Glomerular endothelial cell (primary cell): ENCODE results near the gene EPB41L2. TPM values are rescaled to one million over a fixed set of nuclear protein-coding genes. Genes with fewer than 3 reads are reported as not detected.
"Not testable (repeated sequence)": the region's sequence is repeated elsewhere in the genome, so short reads cannot be mapped to it uniquely, and the experiment has no call there.

Experiments used
- DNase-seq: peaks from one replicate; pipeline ENCODE4 v3.0.0-alpha.2; 2011; ENCODE audit warnings: low read depth, low spot score; ENCODE audit errors: extremely low read depth
- total RNA-seq: library from RNA; depleted of rRNA; stranded (reverse); fragments of >200 nt; gene quantifications from 2 replicates; pipeline ENCODE4 v1.2.3, GENCODE V29; 2015

The EPB41L2 gene
- total RNA-seq, 1 donor from 2014 or later, result 91.5 TPM

GRCh38 chr6:130922922-130923321 is 140.1 kb downstream of the EPB41L2 start:
- DNase-seq, result no peak

DNA sequence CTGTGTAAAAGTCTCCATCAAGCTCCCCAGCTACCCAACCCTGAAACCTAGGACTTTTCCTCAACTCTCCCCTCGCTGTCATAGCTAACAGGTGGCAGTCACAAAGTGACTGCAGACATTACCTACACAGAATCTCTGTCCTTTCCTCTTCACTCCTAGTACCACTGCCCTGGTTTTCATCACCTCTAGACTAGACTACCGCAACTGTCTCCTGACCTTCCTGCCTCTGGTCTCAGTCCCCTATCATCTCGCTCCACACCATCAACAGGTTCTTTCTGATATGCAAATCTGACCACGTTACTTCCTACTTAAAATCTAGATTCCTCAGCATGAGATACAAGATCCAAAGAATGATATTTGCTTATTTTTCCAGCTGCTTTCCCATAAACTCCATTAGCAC is 142.1 kb downstream of the EPB41L2 start:
- DNase-seq, result no peak

DNA sequence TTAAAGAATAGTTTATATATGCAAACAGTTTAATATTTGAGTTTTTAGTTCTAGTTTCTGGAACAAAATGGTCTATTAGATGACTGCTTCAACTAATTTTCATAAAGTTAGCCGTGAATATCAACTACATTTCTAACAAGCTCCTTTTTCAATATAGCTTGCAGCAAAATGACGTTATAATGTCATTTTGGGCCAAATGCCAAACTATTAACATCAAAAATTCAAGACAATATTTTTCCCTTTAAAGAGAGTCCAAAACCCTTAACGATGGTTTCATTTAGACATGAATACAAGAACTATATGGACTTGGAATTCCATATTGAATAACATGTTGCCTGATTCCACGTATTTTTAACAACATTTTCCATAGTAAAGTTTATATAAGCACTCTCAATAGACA is 144.9 kb downstream of the EPB41L2 start:
- DNase-seq, result no peak

DNA sequence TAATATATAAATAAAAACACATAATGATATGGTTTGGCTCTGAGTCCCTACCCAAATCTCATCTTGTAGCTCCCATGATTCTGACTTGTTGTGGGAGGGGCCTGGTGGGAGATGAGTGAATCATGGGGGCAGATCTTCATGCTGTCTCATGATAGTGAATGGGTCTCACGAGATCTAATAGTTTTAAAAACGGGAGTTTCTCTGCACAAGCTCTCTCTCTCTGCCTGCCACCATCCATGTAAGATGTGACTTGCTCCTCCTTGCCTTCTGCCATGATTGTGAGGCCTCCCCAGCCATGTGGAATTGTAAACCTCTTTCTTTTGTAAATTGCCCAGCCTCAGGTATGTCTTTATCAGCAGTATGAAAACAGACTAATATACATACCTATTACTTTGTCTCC is 147.4 kb downstream of the EPB41L2 start:
- DNase-seq, result not testable (repeated sequence)

DNA sequence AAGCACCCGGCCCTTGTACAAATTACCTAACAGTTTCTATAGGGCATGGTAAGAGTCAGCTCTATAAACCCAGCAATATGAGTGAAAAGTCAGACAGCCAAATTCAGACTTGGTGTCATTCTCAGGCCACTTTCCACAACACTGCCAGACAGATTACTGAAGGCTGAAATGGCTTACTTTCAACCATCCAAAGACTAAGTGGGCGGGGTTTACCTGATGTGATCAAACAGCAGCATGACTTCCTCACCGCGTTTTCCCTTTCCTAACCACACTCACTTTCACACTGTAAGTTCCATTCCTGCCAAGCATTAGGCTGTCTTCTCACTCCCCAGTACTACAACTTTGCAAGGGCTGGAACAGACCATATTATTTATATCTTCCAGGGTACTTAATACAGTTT is 149.9 kb downstream of the EPB41L2 start:
- DNase-seq, result no peak

DNA sequence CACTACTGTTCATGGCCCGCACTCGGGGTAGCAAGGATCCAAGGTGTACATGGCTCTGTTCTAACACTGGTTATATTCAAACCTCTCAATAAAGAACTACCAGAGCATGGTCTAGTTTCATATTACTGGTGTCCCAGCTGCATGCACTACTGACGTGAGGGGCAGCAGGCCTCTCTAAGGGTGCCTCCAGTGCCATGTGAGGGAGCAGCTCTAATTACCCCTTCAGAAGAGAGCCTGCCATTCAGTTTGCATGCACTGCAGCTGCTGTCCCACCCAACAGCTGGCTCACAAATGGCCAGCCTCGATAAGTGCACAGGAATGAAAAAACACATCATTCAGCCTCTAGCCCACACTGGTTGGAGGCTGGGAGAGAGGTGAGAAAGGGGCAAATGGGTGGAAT is 150.6 kb downstream of the EPB41L2 start:
- no peak for DNase-seq

- no peak for DNase-seq
Observed at GRCh38 chr6:130908958-130909357, 154.1 kb downstream of the EPB41L2 start.

GRCh38 chr6:130908188-130908587 is 154.9 kb downstream of the EPB41L2 start:
- no peak for DNase-seq

GRCh38 chr6:130907687-130908086 is 155.4 kb downstream of the EPB41L2 start:
- no peak for DNase-seq

DNA sequence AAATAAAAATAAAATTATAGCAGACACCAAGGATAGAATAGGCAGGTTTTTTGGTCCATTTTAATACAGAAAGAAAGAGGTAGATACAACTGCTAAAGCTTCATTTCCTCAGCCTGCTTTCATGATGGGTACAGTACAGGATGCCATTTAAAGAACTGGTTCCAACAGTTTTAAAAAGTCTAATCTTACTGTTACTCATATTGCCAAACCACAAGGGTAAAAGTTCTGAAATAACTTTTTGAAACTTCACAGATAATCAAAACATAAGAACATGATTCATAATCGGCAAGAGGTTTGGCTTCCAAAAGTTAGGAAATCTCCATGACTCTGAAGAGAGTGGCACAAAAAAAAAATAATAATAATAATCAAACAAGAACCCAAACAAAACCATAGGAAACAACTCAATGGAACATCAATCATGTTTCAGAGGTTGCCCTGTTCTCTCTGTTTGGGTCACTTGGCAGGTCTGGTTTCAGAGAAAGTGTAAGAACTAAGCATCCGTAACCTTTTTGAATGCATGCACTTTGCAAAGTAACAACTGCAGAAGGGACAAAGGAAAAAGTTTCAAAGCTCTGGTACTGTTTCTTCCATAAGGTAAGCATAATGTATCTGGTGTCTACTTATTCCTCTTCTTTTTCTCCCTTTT is 156.2 kb downstream of the EPB41L2 start:
- no peak for DNase-seq

- no peak for DNase-seq
Observed at GRCh38 chr6:130903602-130904001, 159.4 kb downstream of the EPB41L2 start.

DNA sequence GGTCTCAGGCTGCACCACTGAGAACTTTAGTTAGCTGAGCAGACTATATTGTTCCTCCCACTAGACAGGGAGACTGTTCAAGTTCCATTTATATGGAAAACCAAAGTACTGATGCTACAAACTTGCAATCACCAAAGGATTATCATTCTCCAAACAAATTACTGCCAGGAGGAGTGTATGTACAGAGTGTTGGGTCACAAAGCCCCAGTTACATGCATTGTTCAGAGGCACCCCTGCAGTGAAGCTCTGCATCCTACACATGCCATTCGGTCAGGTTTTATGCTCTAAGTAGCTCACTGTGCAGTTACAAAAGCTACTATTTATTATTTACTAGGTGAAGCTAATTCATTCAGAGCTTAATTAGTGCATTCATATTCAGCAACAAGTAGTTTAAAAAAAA is 160.0 kb downstream of the EPB41L2 start:
- DNase-seq, result no peak

DNA sequence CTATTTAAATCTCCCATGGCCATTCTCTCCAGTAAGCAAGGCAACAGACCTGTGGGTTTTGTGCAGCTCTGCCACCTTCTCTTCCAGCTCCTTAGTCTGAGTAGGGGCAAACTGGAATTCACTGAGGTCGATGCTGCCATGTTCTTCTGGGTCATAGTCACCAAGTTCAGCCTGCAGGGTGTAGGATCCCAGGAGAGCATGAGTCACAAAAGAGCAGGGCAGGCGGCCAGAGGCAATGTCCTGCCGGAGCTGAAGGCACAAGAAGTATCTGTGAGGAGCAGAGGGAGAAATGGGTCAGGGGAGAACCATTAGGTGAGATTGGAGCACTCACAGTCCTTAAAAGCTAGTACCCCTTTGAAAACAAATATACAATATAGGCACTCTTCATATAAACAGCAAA is 162.1 kb downstream of the EPB41L2 start:
- no peak for DNase-seq

DNA sequence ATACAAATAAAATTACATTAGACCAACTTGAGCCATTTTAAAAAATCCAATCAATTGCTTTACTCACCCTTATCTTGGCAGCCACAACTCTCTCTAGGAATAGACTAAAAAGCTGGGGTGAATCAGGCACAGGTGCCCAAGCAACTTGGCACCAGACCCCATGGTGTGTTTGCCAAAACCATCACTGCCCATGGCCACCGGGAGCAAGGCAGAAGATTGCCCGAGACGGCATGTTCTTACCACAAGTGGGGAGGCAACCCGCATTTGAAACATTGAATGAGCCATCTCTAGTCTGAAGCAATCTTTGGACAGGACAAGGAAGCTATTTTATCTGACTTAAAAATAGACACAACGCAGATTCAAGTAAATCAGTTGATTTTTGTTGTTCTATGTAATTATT is 166.8 kb downstream of the EPB41L2 start:
- DNase-seq, result no peak

GRCh38 chr6:130895516-130895915 is 167.5 kb downstream of the EPB41L2 start:
- DNase-seq, result no peak

GRCh38 chr6:130893766-130894165 is 169.3 kb downstream of the EPB41L2 start:
- DNase-seq, result no peak

DNA sequence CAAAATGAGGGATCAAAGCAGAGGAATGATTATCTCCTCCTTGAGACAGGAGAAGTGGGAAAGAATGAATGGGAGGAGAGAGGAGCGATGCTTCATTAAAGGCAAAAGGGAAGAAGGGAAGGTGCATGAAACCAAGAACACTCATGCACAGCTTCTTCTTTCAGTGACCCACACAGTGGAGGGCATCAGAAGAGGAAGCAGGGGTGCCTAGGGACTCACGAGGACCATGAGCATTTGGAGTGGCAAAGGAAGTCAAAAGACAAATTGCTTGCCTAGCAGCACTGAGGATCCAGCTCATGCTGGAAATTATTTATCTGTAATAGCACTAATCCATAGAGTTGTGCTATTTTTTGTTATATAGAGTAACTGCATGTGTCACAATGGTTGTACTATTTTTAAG is 169.8 kb downstream of the EPB41L2 start:
- no peak for DNase-seq

- DNase-seq, result no peak
Observed at GRCh38 chr6:130890521-130890971, 172.5 kb downstream of the EPB41L2 start.

- no peak for DNase-seq
Observed at GRCh38 chr6:130889423-130889822, 173.6 kb downstream of the EPB41L2 start.

DNA sequence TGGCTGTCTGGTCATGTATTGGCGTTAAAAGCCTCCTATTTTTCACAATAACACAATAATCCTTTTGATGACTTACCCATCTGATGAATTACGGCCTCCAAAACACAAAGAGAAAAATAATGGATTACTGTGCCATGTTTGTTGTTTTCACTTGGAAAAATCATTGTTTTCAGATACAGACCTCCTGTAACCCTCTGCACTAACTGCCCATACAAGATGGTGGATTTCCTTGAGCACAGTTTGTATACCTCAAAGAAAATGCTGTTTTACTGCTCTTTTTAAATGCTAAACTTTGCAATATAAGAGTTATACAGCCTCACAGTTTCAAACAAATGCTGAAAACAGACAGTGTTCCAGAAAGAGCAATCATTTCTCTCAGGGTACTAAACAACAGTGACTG is 174.8 kb downstream of the EPB41L2 start:
- DNase-seq, result no peak

- no peak for DNase-seq
Observed at GRCh38 chr6:130886966-130887365, 176.1 kb downstream of the EPB41L2 start.

DNA sequence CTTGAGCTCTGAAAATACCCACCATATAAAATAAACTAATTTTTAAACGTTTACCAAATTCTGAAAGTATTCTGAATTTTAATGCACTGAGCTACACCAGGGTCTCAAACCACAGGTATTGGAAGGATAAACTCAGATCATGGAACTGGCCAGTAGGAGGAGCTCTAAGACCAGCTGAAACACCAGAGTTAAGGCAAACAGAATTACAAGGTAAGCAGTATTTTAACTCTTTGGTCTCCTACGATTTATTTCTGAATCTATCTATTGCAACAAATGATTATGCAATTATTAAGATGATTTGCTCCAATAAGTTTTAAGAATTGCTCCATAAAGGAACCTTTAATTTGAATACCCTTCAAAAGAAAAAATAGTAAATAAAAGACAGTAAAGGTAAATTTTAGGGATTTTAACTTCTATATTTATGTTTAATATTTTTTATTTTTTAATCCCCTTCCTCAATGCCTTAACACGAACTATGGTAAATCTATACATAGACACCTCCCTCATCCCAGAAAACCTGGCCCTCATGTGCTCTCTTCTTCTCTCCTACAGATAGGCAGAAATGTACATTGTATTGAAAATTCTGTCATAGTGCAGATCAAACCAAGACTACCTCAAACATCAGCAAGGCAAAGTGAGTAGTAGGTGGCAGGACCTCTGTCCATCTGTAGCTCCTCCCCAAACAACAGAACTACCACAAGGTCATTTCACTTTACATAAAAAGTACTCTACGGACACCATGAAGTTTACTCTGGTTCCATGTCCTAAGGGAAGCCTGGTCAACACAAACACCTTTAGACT is 177.5 kb downstream of the EPB41L2 start:
- DNase-seq, result peak; percentile 80
